H9 (cell line): ENCODE data around the gene SSX2IP. TPM values are rescaled to one million over a fixed set of nuclear protein-coding genes. Genes with fewer than 3 reads are reported as not detected.

Experiments
- DNase-seq: peaks from one replicate; pipeline ENCODE4 v3.0.0-alpha.2; 2017
- H2AFZ ChIP-seq: one replicate; pipeline ENCODE4 v1.6.1; 2013; ENCODE audit warnings: mild to moderate bottlenecking, low read length, control low read depth, moderate library complexity
- H2AK5ac ChIP-seq: 2 replicates; pipeline ENCODE4 v1.6.1; 2013; ENCODE audit warnings: low read length, control low read depth, mixed read lengths; ENCODE audit not compliant: insufficient read length
- H2BK120ac ChIP-seq: one replicate; pipeline ENCODE4 v1.6.1; 2013; ENCODE audit warnings: low read depth, mild to moderate bottlenecking, low read length, control low read depth, inconsistent platforms; ENCODE audit not compliant: poor library complexity, severe bottlenecking
- H2BK12ac ChIP-seq: 2 replicates; pipeline ENCODE4 v1.6.1; 2013; ENCODE audit warnings: low read length, control low read depth, mixed read lengths, low read depth; ENCODE audit not compliant: insufficient read length
- H2BK15ac ChIP-seq: 2 replicates; pipeline ENCODE4 v1.6.1; 2013; ENCODE audit warnings: low read depth, low read length, control low read depth
- H2BK20ac ChIP-seq: one replicate; pipeline ENCODE4 v1.6.1; 2013; ENCODE audit warnings: low read depth, mild to moderate bottlenecking, low read length, control low read depth, inconsistent platforms; ENCODE audit not compliant: poor library complexity, severe bottlenecking
- H2BK5ac ChIP-seq: 2 replicates; pipeline ENCODE4 v1.6.1; 2013; ENCODE audit warnings: low read length, control low read depth, mixed read lengths; ENCODE audit not compliant: insufficient read length
- H3K14ac ChIP-seq: 2 replicates; pipeline ENCODE4 v1.6.1; 2013; ENCODE audit warnings: low read length, control low read depth; ENCODE audit not compliant: insufficient read depth
- H3K18ac ChIP-seq: 2 replicates; pipeline ENCODE4 v1.6.1; 2013; ENCODE audit warnings: low read depth, mild to moderate bottlenecking, mixed read lengths, low read length, control low read depth; ENCODE audit not compliant: insufficient read length
- H3K23ac ChIP-seq: 2 replicates; pipeline ENCODE4 v1.6.1; 2013; ENCODE audit warnings: low read length, control low read depth, mixed read lengths, low read depth; ENCODE audit not compliant: insufficient read length
- H3K23me2 ChIP-seq: 2 replicates; pipeline ENCODE4 v1.6.1; 2013; ENCODE audit warnings: low read depth, mild to moderate bottlenecking, mixed read lengths, low read length, control low read depth; ENCODE audit not compliant: insufficient read length, poor library complexity, severe bottlenecking
- H3K27ac ChIP-seq: 2 replicates; pipeline ENCODE4 v1.5.1; 2013; ENCODE audit warnings: low read length, control low read depth, mixed read lengths, low read depth; ENCODE audit not compliant: insufficient read length
- H3K27me3 ChIP-seq: 2 replicates; pipeline ENCODE4 v1.6.1; 2013; ENCODE audit warnings: low read length, control low read depth, inconsistent platforms; ENCODE audit not compliant: insufficient read depth
- H3K4ac ChIP-seq: 2 replicates; pipeline ENCODE4 v1.6.1; 2013; ENCODE audit warnings: low read depth, mild to moderate bottlenecking, control low read depth, inconsistent platforms, low read length, moderate library complexity
- H3K4me1 ChIP-seq: 2 replicates; pipeline ENCODE4 v1.6.1; 2013; ENCODE audit warnings: low read length, control low read depth, inconsistent platforms; ENCODE audit not compliant: insufficient read depth
- H3K4me2 ChIP-seq: 2 replicates; pipeline ENCODE4 v1.6.1; 2013; ENCODE audit warnings: low read length, control low read depth, mixed read lengths; ENCODE audit not compliant: insufficient read length, insufficient read depth
- H3K56ac ChIP-seq: 2 replicates; pipeline ENCODE4 v1.6.1; 2013; ENCODE audit warnings: low read depth, mild to moderate bottlenecking, mixed read lengths, low read length, control low read depth; ENCODE audit not compliant: insufficient read length
- H3K79me1 ChIP-seq: 2 replicates; pipeline ENCODE4 v1.6.1; 2013; ENCODE audit warnings: low read depth, mild to moderate bottlenecking, moderate library complexity, low read length, control low read depth, inconsistent platforms; ENCODE audit not compliant: insufficient read depth, poor library complexity, severe bottlenecking
- H3K79me2 ChIP-seq: 2 replicates; pipeline ENCODE4 v1.6.1; 2013; ENCODE audit warnings: low read length, control low read depth, inconsistent platforms; ENCODE audit not compliant: insufficient read depth
- H3K9ac ChIP-seq: 2 replicates; pipeline ENCODE4 v1.6.1; 2013; ENCODE audit warnings: low read length, control low read depth, mixed read lengths; ENCODE audit not compliant: insufficient read length; ENCODE audit errors: extremely low read depth
- H3K9me3 ChIP-seq: one replicate; pipeline ENCODE4 v1.6.1; 2013; ENCODE audit warnings: low read depth, low read length, inconsistent platforms; ENCODE audit not compliant: control insufficient read depth
- H3T11ph ChIP-seq: one replicate; pipeline ENCODE4 v1.6.1; 2013; ENCODE audit warnings: mild to moderate bottlenecking, low read length, control low read depth, inconsistent platforms
- H4K20me1 ChIP-seq: one replicate; pipeline ENCODE4 v1.6.1; 2013; ENCODE audit not compliant: control insufficient read depth, insufficient read length, insufficient read depth
- H4K5ac ChIP-seq: 2 replicates; pipeline ENCODE4 v1.6.1; 2013; ENCODE audit warnings: low read depth, mild to moderate bottlenecking, mixed read lengths, low read length, control low read depth; ENCODE audit not compliant: insufficient read length
- H4K8ac ChIP-seq: replicated peaks from 2 replicates; pipeline ENCODE4 v1.6.1; 2013; ENCODE audit warnings: low read length, control low read depth, mixed read lengths, low read depth; ENCODE audit not compliant: insufficient read length
- H4K91ac ChIP-seq: 2 replicates; pipeline ENCODE4 v1.6.1; 2013; ENCODE audit warnings: low read depth, mild to moderate bottlenecking, moderate library complexity, mixed read lengths, low read length, control low read depth; ENCODE audit not compliant: insufficient read length
- H3K27ac Mint-ChIP-seq, 3 experiments: 2 replicates in 2 of 3; 3 replicates in 1 of 3; pipeline ENCODE4 v1.8.0; 2020 to 2021; ENCODE audit warnings: mixed read lengths in 3 of 3, mild to moderate bottlenecking in 1 of 3, moderate library complexity in 1 of 3
- H3K27me3 Mint-ChIP-seq: 2 replicates; pipeline ENCODE4 v1.8.0; 2021; ENCODE audit warnings: low read depth, mild to moderate bottlenecking, moderate library complexity, mixed read lengths
- H3K36me3 Mint-ChIP-seq, 3 experiments: 2 replicates in 2 of 3; 3 replicates in 1 of 3; pipeline ENCODE4 v1.8.0; 2020 to 2021; ENCODE audit warnings: low read depth in 3 of 3, mixed read lengths in 3 of 3; ENCODE audit not compliant: insufficient read depth in 1 of 3
- H3K4me1 Mint-ChIP-seq, 2 experiments: 2 replicates each; pipeline ENCODE4 v1.8.0; 2020; ENCODE audit warnings: mixed read lengths in 2 of 2
- H3K4me3 Mint-ChIP-seq, 2 experiments: 2 replicates in 1 of 2; 3 replicates in 1 of 2; pipeline ENCODE4 v1.8.0; 2020 to 2021; ENCODE audit warnings: mild to moderate bottlenecking in 2 of 2, mixed read lengths in 2 of 2, moderate library complexity in 1 of 2
- H3K9me3 Mint-ChIP-seq, 2 experiments: 2 replicates in 1 of 2; 3 replicates in 1 of 2; pipeline ENCODE4 v1.8.0; 2020; ENCODE audit warnings: mild to moderate bottlenecking in 2 of 2, mixed read lengths in 2 of 2, moderate library complexity in 1 of 2
- WGBS: extraction: QIAGEN DNeasy Blood & Tissue Kit; methylation state at CpG from one replicate; pipeline ENCODE4 v1.1.7; 2013; ENCODE audit warnings: missing lambda C conversion rate, low lambda C conversion rate, mixed read lengths; ENCODE audit not compliant: insufficient read length; ENCODE audit errors: extremely low coverage; 5-methylcytosine and 5-hydroxymethylcytosine counted together
- total RNA-seq: library from RNA; stranded (reverse); gene quantifications from 2 replicates; pipeline ENCODE4 v1.2.1, GENCODE V29; 2021
- TF ChIP-seq, protein P1 (sequence below): fragments of 200-600 bp; sonication (generic); conservative IDR thresholded peaks from 3 replicates; pipeline ENCODE4 v1.8.0; 2021; ENCODE audit warnings: antibody characterized with exemption, mild to moderate bottlenecking

SSX2IP gene
- total RNA-seq, 1 experiment from 2014 or later, result 19.6 TPM

DNA sequence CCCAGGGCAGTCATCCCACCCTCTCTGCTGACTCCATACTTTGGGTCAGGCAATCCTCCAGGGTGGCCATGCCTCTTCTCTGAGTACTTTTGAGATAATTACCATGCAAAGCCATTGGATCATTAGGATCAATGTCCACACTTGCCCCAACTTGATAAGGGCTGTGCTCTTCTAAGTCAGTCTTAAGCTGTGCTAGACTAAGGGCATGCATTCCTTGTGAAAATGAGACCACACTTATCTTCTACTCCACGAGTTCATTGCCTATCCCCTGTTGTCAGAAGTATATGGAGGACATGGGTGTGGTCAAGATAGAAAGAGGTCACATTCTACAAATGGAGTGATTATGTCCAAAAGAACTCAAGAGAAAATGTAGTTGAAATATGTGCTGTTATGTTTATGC is 18.9 kb upstream of the SSX2IP start:
- Histone ChIP-seq H3K27me3 (no peaks in the 10 kb centered on the region), H4K91ac (no peak overlapping the region), H3K14ac (no peak overlapping the region), H3K79me2 (no peaks in the 10 kb centered on the region), H2BK15ac (no peak overlapping the region), H3K4me2 (no peak overlapping the region), H3K9ac (no peak overlapping the region), H2AK5ac (no peak overlapping the region), H2BK120ac (no peak overlapping the region), H3K23me2 (no peaks in the 10 kb centered on the region), H3K4ac (no peak overlapping the region), H3K27ac (no peak overlapping the region), H2BK5ac (no peak overlapping the region), H2BK12ac (no peak overlapping the region), H2AFZ (no peak overlapping the region), H3T11ph (no peak overlapping the region), H3K23ac (no peak overlapping the region), H3K56ac (no peak overlapping the region), H3K9me3 (no peaks in the 10 kb centered on the region), H2BK20ac (no peak overlapping the region), H4K8ac (no peak overlapping the region), H3K18ac (no peak overlapping the region), H3K79me1 (no peaks in the 10 kb centered on the region), H3K4me1 (no peaks in the 10 kb centered on the region; the same call in 1 of the 2 replicates), H4K20me1 (no peaks in the 10 kb centered on the region), H4K5ac (no peak overlapping the region)
- Mint-ChIP-seq H3K9me3 (no peaks in the 10 kb centered on the region; a peak in 1 of 5 replicates), H3K4me1 (peaks cover 3 to 10% of the 10 kb centered on the region in 2 experiments; a peak in 3 of 4 replicates), H3K27ac (no peak overlapping the region), H3K27me3 (no peaks in the 10 kb centered on the region), H3K36me3 (peaks cover 0 to 4% (median 0%) of the 10 kb centered on the region in 3 experiments; a peak in 1 of 7 replicates), H3K4me3 (no peak overlapping the region)
- TF ChIP-seq, protein P1, sequence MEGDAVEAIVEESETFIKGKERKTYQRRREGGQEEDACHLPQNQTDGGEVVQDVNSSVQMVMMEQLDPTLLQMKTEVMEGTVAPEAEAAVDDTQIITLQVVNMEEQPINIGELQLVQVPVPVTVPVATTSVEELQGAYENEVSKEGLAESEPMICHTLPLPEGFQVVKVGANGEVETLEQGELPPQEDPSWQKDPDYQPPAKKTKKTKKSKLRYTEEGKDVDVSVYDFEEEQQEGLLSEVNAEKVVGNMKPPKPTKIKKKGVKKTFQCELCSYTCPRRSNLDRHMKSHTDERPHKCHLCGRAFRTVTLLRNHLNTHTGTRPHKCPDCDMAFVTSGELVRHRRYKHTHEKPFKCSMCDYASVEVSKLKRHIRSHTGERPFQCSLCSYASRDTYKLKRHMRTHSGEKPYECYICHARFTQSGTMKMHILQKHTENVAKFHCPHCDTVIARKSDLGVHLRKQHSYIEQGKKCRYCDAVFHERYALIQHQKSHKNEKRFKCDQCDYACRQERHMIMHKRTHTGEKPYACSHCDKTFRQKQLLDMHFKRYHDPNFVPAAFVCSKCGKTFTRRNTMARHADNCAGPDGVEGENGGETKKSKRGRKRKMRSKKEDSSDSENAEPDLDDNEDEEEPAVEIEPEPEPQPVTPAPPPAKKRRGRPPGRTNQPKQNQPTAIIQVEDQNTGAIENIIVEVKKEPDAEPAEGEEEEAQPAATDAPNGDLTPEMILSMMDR, result no peak
- WGBS, result no CpG with 5 or more reads among the region's 1 CpG
- DNase-seq, result no peak
